Sigmoid colon (tissue), 4 donors: Measurements from ENCODE around the gene MUC20.

Experiments
- CTCF ChIP-seq, 4 experiments: fragments of 450-650 bp in 3 of 4; fragments of 200-600 bp in 1 of 4; IDR thresholded peaks; one replicate each; pipeline ENCODE4 v1.5.1; 2016 to 2019; ENCODE audit warnings: antibody characterized with exemption in 4 of 4, mild to moderate bottlenecking in 3 of 4, moderate library complexity in 2 of 4
- EP300 ChIP-seq, 4 donors: sonication (generic); formaldehyde crosslinking; IDR thresholded peaks; one replicate each; pipeline ENCODE4 v1.6.1; 2017; ENCODE audit warnings: antibody characterized with exemption in 4 of 4
- POLR2A ChIP-seq, 2 donors: fragments of 450-650 bp; IDR thresholded peaks; one replicate each; pipeline ENCODE4 v1.6.1; 2016; ENCODE audit warnings: antibody characterized with exemption in 2 of 2, mild to moderate bottlenecking in 2 of 2, moderate library complexity in 2 of 2

DNA sequence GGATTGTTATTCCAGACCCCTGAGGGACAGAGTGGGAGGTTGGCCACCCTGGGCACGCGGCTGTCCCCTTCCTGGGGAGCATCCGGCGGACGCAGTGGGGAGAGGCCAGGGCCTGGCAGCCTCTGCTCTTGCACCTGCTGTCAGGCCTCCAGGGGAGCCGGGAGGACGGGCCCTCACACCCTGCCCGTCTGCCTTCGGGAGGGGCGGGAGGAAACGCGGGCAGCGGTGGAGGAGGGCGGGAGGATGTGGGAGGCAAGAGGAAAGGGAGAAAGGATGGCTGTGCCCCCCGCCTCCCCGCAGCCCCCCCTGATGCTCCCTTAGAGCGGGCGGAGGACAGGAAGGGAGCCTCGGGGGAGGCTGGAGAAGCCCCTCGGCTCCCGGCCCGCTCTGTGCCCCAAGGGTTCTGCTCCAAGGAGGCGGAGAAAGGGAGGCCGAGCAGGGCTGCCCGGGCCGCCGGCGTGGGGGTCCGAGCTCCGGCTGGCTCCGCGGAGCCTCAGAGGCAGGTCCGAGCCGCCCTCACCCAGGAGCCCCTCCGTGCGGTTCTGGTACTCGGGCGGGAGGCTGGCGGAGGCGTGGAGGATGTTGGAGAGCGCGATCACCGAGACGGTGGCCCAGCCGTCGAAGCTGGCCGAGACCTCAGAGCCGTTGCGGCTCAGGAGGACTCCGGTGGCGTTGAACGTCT is 40.9 kb downstream of the MUC20 start:
- TF ChIP-seq CTCF (IDR thresholded peaks at IDR 0.05) (no peak), POLR2A (IDR thresholded peaks at IDR 0.05) (no peak), EP300 (IDR thresholded peaks at IDR 0.05) (no peak)
